ENCODE results near the gene SNAP91. TPM values are rescaled to one million over a fixed set of nuclear protein-coding genes. Genes with fewer than 3 reads are reported as not detected.

The SNAP91 gene
- total and polyA plus RNA-seq, 2 of the 8 experiments (the other 6 are each of a cell fraction or from before 2014, with no cell fraction given) = 1.3 to 1.5 TPM

DNA sequence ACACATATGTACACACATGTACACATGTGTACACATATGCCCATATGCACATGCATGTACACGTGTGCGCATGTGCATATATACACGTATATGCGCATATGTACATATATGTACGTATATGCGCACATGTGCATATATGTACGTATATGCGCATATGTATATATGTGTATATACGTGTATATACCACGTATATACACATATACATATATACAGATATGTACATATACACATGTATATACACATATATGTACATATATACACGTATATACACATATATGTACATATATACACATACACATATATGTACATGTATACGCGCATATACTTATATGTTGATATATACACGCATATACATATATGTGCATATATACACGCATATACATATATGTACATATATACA lies 8.9 kb upstream of the SNAP91 start:
- Histone ChIP-seq H4K91ac (replicated peaks; ENCODE audit: insufficient read length, low read length) (no peak overlapping the region), H4K5ac (ENCODE audit: insufficient read length, low read depth, low read length) (no peak overlapping the region), H3K4ac (replicated peaks; ENCODE audit: insufficient read length, low read depth, low read length) (no peak overlapping the region), H4K8ac (ENCODE audit: extremely low read depth, insufficient read depth, low read length) (no peak overlapping the region), H4K20me1 (replicated peaks in 1 of 2; ENCODE audit: control insufficient read depth in 1 of 2, insufficient read depth in 2 of 2, low read length in 2 of 2) (no peaks in the 10 kb centered on the region), H3K9me3 (ENCODE audit: insufficient read depth in 2 of 2, low read depth in 1 of 2, low read length in 1 of 2) (peaks cover 3 to 7% of the 10 kb centered on the region in 2 experiments; a peak in 2 of 4 replicates), H3K79me2 (ENCODE audit: control insufficient read depth in 1 of 2, insufficient read depth in 2 of 2, low read length in 2 of 2) (no peaks in the 10 kb centered on the region), H3K27me3 (replicated peaks in 1 of 4; ENCODE audit: control insufficient read depth in 3 of 4, extremely low read depth in 1 of 4, insufficient read depth in 3 of 4, low read length in 3 of 4) (no peaks in the 10 kb centered on the region), H3K36me3 (ENCODE audit: control insufficient read depth in 2 of 4, insufficient read depth in 4 of 4, low read length in 3 of 4) (no peaks in the 10 kb centered on the region), H2BK12ac (ENCODE audit: low read depth, low read length) (no peak overlapping the region), H3K56ac (replicated peaks; ENCODE audit: insufficient read length, low read depth, low read length) (no peak overlapping the region), H2BK20ac (ENCODE audit: low read length) (no peak overlapping the region), H3K79me1 (ENCODE audit: low read depth, low read length) (no peaks in the 10 kb centered on the region), H3K4me3 (ENCODE audit: extremely low read depth in 1 of 4, insufficient read depth in 2 of 4, low read depth in 3 of 4, low read length in 4 of 4) (no peak overlapping the region), H3K23me2 (ENCODE audit: low read depth, low read length) (no peaks in the 10 kb centered on the region), H3K4me2 (ENCODE audit: insufficient read depth in 1 of 2, low read depth in 2 of 2, low read length in 2 of 2) (no peak overlapping the region), H2AK5ac (ENCODE audit: low read depth, low read length) (no peak overlapping the region), H3K27ac (ENCODE audit: low read depth, low read length) (no peak overlapping the region), H2BK15ac (ENCODE audit: low read length) (no peak overlapping the region), H3K4me1 (replicated peaks in 1 of 4; ENCODE audit: control insufficient read depth in 3 of 4, insufficient read depth in 4 of 4, low read length in 3 of 4) (no peaks in the 10 kb centered on the region), H3K14ac (ENCODE audit: insufficient read length) (no peak overlapping the region), H3K18ac (ENCODE audit: extremely low read depth, low read length) (no peak overlapping the region), H2BK120ac (replicated peaks; ENCODE audit: low read depth, low read length) (no peak overlapping the region), H2BK5ac (ENCODE audit: low read depth, low read length) (no peak overlapping the region), H2AFZ (ENCODE audit: low read length) (no peak overlapping the region), H3K9ac (replicated peaks in 1 of 4; ENCODE audit: extremely low read depth in 1 of 4, low read depth in 3 of 4, low read length in 3 of 4) (no peak overlapping the region), H3K23ac (ENCODE audit: insufficient read length) (no peak overlapping the region)
- no peak for FAIRE-seq
- no peak for DNase-seq (ENCODE audit: low read depth in 1 of 2, low spot score in 2 of 2)
- 81% methylated on average over 15 of the region's 15 CpGs; no CpG with 5 or more reads in 1 of the 2 experiments for WGBS, 2 experiments (ENCODE audit: extremely low coverage in 1 of 2, insufficient coverage in 1 of 2, insufficient read length in 1 of 2, insufficient replicate concordance in 2 of 2, low coverage in 1 of 2, low lambda C conversion rate in 2 of 2, missing lambda C conversion rate in 1 of 2)
- CTCF ChIA-PET (ENCODE audit: partially characterized antibody) = no interaction called here
- POLR2A ChIA-PET (ENCODE audit: partially characterized antibody) = no interaction called here
- TF ChIP-seq SRF (IDR thresholded peaks at IDR 0.05; ENCODE audit: low read depth, low read length) (no peak), SIX5 (IDR thresholded peaks at IDR 0.05; ENCODE audit: low read depth, low read length) (no peak), SAP30 (IDR thresholded peaks at IDR 0.05; ENCODE audit: insufficient read depth, insufficient replicate concordance, low read length) (no peak), BRCA1 (IDR thresholded peaks at IDR 0.05; ENCODE audit: low read depth, low read length) (no peak), NANOG (IDR thresholded peaks at IDR 0.05; ENCODE audit: insufficient read depth, low read depth, low read length, poor library complexity, severe bottlenecking) (no peak), RFX5 (IDR thresholded peaks at IDR 0.05; ENCODE audit: borderline replicate concordance, low read depth, low read length) (no peak), SUZ12 (IDR thresholded peaks at IDR 0.05; ENCODE audit: low read length) (no peak), CBX5 (IDR thresholded peaks at IDR 0.05; ENCODE audit: low read depth, low read length) (no peak), KDM1A (IDR thresholded peaks at IDR 0.05; ENCODE audit: borderline replicate concordance, low read length) (no peak), CHD1 (IDR thresholded peaks at IDR 0.05; ENCODE audit: low read depth, low read length) (no peak), SP2 (IDR thresholded peaks at IDR 0.05; ENCODE audit: low read length) (no peak), SP1 (IDR thresholded peaks at IDR 0.05; ENCODE audit: low read depth, low read length) (no peak), KDM4A (IDR thresholded peaks at IDR 0.05; ENCODE audit: low read depth, low read length, severe bottlenecking) (no peak), CEBPB (IDR thresholded peaks at IDR 0.05; ENCODE audit: low read depth, low read length) (no peak), RBBP5 (IDR thresholded peaks at IDR 0.05; ENCODE audit: borderline replicate concordance, low read depth, low read length) (no peak), TAF1 (IDR thresholded peaks at IDR 0.05; ENCODE audit: low read depth, low read length) (no peak), SP4 (IDR thresholded peaks at IDR 0.05; ENCODE audit: low read length) (no peak)
